ENCODE results near the gene EOLA2. TPM values are rescaled to one million over a fixed set of nuclear protein-coding genes. Genes with fewer than 3 reads are reported as not detected.

Gene EOLA2
- total and polyA plus RNA-seq, 2 of the 8 experiments (the other 6 are each of a cell fraction or from before 2014, with no cell fraction given), result 19.0 to 22.5 TPM

GRCh38 chrX:149949743-149950436 lies 11.6 kb upstream of the EOLA2 start:
- H3K79me1 ChIP-seq (ENCODE audit: low read depth, low read length), result no peaks in the 10 kb centered on the region
- no peak overlapping the region for H3K56ac ChIP-seq (replicated peaks; ENCODE audit: insufficient read length, low read depth, low read length)
- no peak overlapping the region for H3K4me2 ChIP-seq (ENCODE audit: insufficient read depth in 1 of 2, low read depth in 2 of 2, low read length in 2 of 2)
- no peak overlapping the region for H2AFZ ChIP-seq (ENCODE audit: low read length)
- H4K5ac ChIP-seq (ENCODE audit: insufficient read length, low read depth, low read length), result no peak overlapping the region
- no peak overlapping the region for H2BK15ac ChIP-seq (ENCODE audit: low read length)
- POLR2A ChIA-PET (ENCODE audit: partially characterized antibody), result no interaction called here
- no peak overlapping the region for H3K27ac ChIP-seq (ENCODE audit: low read depth, low read length)
- H3K4ac ChIP-seq (replicated peaks; ENCODE audit: insufficient read length, low read depth, low read length), result no peak overlapping the region
- H3K23ac ChIP-seq (ENCODE audit: insufficient read length), result no peak overlapping the region
- no peak overlapping the region for H2BK12ac ChIP-seq (ENCODE audit: low read depth, low read length)
- no peaks in the 10 kb centered on the region; a peak in 1 of 7 replicates for H3K4me1 ChIP-seq (replicated peaks in 1 of 4; ENCODE audit: control insufficient read depth in 3 of 4, insufficient read depth in 4 of 4, low read length in 3 of 4)
- no peaks in the 10 kb centered on the region for H3K9me3 ChIP-seq (ENCODE audit: insufficient read depth in 2 of 2, low read depth in 1 of 2, low read length in 1 of 2)
- DNase-seq (ENCODE audit: low read depth in 1 of 2, low spot score in 2 of 2) (no peak), FAIRE-seq (no peak)
- no peak overlapping the region for H2BK120ac ChIP-seq (replicated peaks; ENCODE audit: low read depth, low read length)
- CTCF ChIA-PET (ENCODE audit: partially characterized antibody), result interaction anchor here (0.6 to 1.3 kb wide), 6 partner anchors 11 to 113 kb away, joined by 3 to 5 read pairs (median 3); partner anchors contain the start of gene EOLA2
- H4K8ac ChIP-seq (ENCODE audit: extremely low read depth, insufficient read depth, low read length), result no peak overlapping the region
- no peak overlapping the region for H2BK5ac ChIP-seq (ENCODE audit: low read depth, low read length)
- no peak overlapping the region for H3K4me3 ChIP-seq (ENCODE audit: extremely low read depth in 1 of 4, insufficient read depth in 2 of 4, low read depth in 3 of 4, low read length in 4 of 4)
- 83% methylated on average over 5 of the region's 6 CpGs; no CpG with 5 or more reads in 1 of the 2 experiments for WGBS, 2 experiments (ENCODE audit: extremely low coverage in 1 of 2, insufficient coverage in 1 of 2, insufficient read length in 1 of 2, insufficient replicate concordance in 2 of 2, low coverage in 1 of 2, low lambda C conversion rate in 2 of 2, missing lambda C conversion rate in 1 of 2)
- H4K20me1 ChIP-seq (replicated peaks in 1 of 2; ENCODE audit: control insufficient read depth in 1 of 2, insufficient read depth in 2 of 2, low read length in 2 of 2), result no peaks in the 10 kb centered on the region
- H3K79me2 ChIP-seq (ENCODE audit: control insufficient read depth in 1 of 2, insufficient read depth in 2 of 2, low read length in 2 of 2), result no peaks in the 10 kb centered on the region
- H3K36me3 ChIP-seq (ENCODE audit: control insufficient read depth in 2 of 4, insufficient read depth in 4 of 4, low read length in 3 of 4), result peaks cover 0 to 7% (median 0%) of the 10 kb centered on the region in 4 experiments; a peak in 1 of 8 replicates
- H3K27me3 ChIP-seq (replicated peaks in 1 of 4; ENCODE audit: control insufficient read depth in 3 of 4, extremely low read depth in 1 of 4, insufficient read depth in 3 of 4, low read length in 3 of 4), result no peaks in the 10 kb centered on the region
- H3K23me2 ChIP-seq (ENCODE audit: low read depth, low read length), result no peaks in the 10 kb centered on the region; the same call in 1 of the 2 replicates
- H3K18ac ChIP-seq (ENCODE audit: extremely low read depth, low read length), result no peak overlapping the region
- H3K14ac ChIP-seq (ENCODE audit: insufficient read length), result no peak overlapping the region
- no peak overlapping the region for H2AK5ac ChIP-seq (ENCODE audit: low read depth, low read length)
- no peak overlapping the region for H2BK20ac ChIP-seq (ENCODE audit: low read length)
- H3K9ac ChIP-seq (replicated peaks in 1 of 4; ENCODE audit: extremely low read depth in 1 of 4, low read depth in 3 of 4, low read length in 3 of 4), result no peak overlapping the region
- no peak overlapping the region for H4K91ac ChIP-seq (replicated peaks; ENCODE audit: insufficient read length, low read length)
- TF ChIP-seq KDM1A (IDR thresholded peaks at IDR 0.05; ENCODE audit: borderline replicate concordance, low read length), result no peak
- TF ChIP-seq CEBPB (IDR thresholded peaks at IDR 0.05; ENCODE audit: low read depth, low read length), result no peak
- no peak for TF ChIP-seq RFX5 (IDR thresholded peaks at IDR 0.05; ENCODE audit: borderline replicate concordance, low read depth, low read length)
- TF ChIP-seq GABPA (IDR thresholded peaks at IDR 0.05; ENCODE audit: borderline replicate concordance, insufficient read depth, low read length), result no peak
- TF ChIP-seq RAD21 (IDR thresholded peaks at IDR 0.05 in 1 of 2, conservative IDR thresholded peaks at IDR 0.05 in 1 of 2; ENCODE audit: low read depth in 2 of 2, low read length in 2 of 2), result no peak
- no peak for TF ChIP-seq CHD2 (IDR thresholded peaks at IDR 0.05; ENCODE audit: low read length)
- no peak for TF ChIP-seq RXRA (IDR thresholded peaks at IDR 0.05; ENCODE audit: insufficient read depth, low read depth, low read length)
- no peak for TF ChIP-seq POLR2AphosphoS5 (IDR thresholded peaks at IDR 0.05; ENCODE audit: low read depth, low read length)
- TF ChIP-seq CREB1 (IDR thresholded peaks at IDR 0.05), result no peak
- TF ChIP-seq SIN3A (conservative IDR thresholded peaks at IDR 0.05 in 1 of 2, IDR thresholded peaks at IDR 0.05 in 1 of 2; ENCODE audit: low read depth in 1 of 2, low read length in 2 of 2), result no peak
- TF ChIP-seq SP1 (IDR thresholded peaks at IDR 0.05; ENCODE audit: low read depth, low read length), result no peak
- no peak for TF ChIP-seq HDAC2 (IDR thresholded peaks at IDR 0.05; ENCODE audit: borderline replicate concordance in 1 of 2, low read depth in 2 of 2, low read length in 2 of 2)
